ENCODE measurements around the gene CEP41.
"Not testable (repeated sequence)": the region's sequence is repeated elsewhere in the genome, so short reads cannot be mapped to it uniquely, and the experiment has no call there.

The CEP41 gene

DNA sequence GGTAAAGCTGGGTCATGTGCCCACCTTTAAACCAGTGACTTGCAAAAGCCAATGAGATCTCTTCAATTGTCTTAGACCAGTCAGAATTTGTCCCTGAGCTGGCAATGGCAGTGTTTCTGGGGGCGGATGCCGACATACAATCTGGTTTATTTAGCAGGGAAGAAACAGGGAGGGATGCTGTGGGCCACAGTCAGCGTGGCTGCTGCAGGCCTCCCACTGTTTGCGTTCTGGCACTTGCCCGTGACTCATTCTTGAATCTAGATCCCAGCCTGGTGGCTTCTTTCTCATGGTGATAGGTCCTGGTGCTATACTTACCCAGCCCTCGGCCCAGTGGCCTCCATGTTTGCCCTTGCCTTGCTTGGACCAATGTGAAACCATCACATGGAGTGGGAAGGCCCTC is 63.6 kb downstream of the CEP41 start:
- TF ChIP-seq, protein P1, sequence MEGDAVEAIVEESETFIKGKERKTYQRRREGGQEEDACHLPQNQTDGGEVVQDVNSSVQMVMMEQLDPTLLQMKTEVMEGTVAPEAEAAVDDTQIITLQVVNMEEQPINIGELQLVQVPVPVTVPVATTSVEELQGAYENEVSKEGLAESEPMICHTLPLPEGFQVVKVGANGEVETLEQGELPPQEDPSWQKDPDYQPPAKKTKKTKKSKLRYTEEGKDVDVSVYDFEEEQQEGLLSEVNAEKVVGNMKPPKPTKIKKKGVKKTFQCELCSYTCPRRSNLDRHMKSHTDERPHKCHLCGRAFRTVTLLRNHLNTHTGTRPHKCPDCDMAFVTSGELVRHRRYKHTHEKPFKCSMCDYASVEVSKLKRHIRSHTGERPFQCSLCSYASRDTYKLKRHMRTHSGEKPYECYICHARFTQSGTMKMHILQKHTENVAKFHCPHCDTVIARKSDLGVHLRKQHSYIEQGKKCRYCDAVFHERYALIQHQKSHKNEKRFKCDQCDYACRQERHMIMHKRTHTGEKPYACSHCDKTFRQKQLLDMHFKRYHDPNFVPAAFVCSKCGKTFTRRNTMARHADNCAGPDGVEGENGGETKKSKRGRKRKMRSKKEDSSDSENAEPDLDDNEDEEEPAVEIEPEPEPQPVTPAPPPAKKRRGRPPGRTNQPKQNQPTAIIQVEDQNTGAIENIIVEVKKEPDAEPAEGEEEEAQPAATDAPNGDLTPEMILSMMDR (IDR thresholded peaks at IDR 0.05; ENCODE audit: low read depth, low read length): no peak

DNA sequence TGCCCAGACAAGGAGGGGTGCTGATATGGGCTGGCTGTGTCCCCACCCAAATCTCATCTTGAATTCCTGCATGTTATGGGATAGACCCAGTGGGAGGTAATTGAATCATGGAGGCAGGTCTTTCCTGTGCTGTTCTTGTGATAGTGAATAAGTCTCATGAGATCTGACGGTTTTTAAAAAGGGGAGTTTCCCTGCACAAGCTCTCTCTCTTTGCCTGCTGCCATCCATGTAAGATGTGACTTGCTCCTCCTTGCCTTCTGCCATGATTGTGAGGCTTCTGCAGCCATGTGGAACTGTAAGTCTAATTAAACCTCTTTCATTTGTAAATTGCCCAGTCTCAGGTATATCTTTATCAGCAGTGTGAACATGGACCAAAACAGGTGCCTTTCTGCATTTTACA is 64.4 kb downstream of the CEP41 start:
- not testable (repeated sequence) for DNase-seq (ENCODE audit: extremely low read depth, low read depth)

More for the DNA sequence above, 63.6 kb downstream of the CEP41 start:
- no peak for DNase-seq (ENCODE audit: extremely low read depth, low read depth)

DNA sequence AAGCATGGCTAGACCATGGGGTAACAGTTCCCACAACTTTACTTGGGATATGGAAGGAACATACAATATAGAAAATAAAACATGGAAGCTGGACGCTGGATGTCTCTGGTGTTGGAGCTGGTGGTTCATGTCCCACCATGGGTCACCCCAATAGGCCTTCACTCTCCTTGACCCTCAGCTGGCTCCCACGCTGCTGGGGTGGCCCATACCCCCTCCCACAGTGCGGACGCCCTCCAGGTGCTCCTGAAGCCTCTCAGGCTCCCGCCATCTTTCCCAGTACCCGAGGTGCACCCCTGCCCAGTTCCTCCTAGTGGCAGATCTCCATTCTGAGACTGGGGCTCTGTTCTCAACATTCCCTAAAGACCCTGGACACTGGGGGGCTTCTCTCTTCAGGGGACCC is 66.3 kb downstream of the CEP41 start:
- TF ChIP-seq, protein P1 (IDR thresholded peaks at IDR 0.05; ENCODE audit: low read depth, low read length): no peak
- no peak for DNase-seq (ENCODE audit: extremely low read depth, low read depth)

- DNase-seq (ENCODE audit: extremely low read depth, low read depth): no peak
Measured at GRCh38 chr7:130372402-130373165, 68.2 kb downstream of the CEP41 start.

GRCh38 chr7:130371046-130371445 is 69.8 kb downstream of the CEP41 start:
- TF ChIP-seq, protein P1 (IDR thresholded peaks at IDR 0.05; ENCODE audit: low read depth, low read length): no peak
- no peak for DNase-seq (ENCODE audit: extremely low read depth, low read depth)

More at GRCh38 chr7:130372402-130373165, 68.2 kb downstream of the CEP41 start:
- TF ChIP-seq, protein P1 (IDR thresholded peaks at IDR 0.05; ENCODE audit: low read depth, low read length): no peak

DNA sequence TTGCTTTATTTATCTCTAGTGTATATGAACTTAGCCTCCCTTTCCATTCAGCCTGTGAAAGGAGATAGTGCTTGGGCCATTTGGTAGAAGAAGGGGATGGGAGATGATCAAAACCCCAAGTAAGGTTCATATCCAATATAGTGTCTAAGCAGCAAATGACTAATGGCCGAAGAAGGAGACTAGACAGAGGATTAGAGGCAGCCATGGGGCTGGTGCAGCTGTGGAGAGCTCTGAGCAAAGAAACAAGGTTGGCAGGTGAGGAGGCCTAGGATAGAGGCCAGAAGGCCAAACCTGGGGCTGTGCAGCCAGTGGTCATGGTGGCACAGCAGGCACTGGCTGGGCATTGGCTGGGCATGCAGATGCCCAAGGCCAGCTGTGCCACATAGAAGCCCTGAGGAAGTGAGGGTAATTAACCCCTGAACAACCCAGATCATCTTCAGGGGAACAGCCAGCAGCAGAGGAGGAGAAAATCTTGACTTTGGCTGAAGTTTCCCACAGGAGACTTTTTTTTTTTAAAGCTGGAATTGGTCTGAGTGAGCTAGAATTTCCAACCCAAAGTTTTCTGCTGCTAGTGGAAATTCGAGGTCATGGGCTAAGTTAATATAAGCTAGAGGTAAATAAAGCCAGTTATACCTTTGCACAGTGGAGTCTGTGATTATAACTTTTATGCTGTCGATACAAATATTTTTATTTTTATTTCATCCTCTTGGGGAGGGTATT is 70.8 kb downstream of the CEP41 start:
- TF ChIP-seq, protein P1 (IDR thresholded peaks at IDR 0.05; ENCODE audit: low read depth, low read length): no peak
- DNase-seq (ENCODE audit: extremely low read depth, low read depth): no peak

DNA sequence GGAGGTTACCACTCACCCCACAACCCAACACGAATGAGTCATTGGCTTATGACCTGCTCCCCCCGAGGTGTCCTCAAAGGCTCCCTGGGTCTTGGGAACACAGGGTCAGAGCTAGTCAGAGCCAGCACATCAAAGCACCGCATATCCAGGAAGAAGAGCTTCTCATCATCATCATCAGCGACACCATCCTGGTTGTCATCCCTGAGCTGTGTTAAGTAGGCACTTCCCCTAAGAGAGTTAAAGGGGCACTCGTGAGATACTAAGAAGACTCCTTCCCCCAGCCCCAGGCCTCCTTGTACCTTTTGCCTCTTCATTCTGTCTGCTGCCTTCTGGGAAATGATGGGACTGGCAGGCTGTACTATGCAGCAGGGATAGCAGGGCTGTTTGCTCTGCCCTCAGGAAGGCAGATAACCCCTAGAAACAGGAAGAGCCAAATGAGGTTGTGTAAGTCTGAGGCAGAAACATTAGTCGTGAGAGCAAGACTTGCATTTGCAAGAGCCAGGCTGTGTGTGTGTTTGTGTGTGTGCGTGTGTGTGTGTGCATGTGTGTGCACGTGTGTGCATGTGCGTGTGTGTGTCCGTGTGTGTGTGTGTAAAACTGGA is 71.6 kb downstream of the CEP41 start:
- DNase-seq (ENCODE audit: extremely low read depth, low read depth): no peak
- TF ChIP-seq, protein P1 (IDR thresholded peaks at IDR 0.05; ENCODE audit: low read depth, low read length): no peak
